Tongue (tissue), 2 donors: ENCODE measurements around the gene CCDC60. TPM values are rescaled to one million over a fixed set of nuclear protein-coding genes. Genes with fewer than 3 reads are reported as not detected.

ENCODE experiments used
- DNase-seq: peaks from one replicate; pipeline ENCODE4 v3.0.0-alpha.2; 2015
- total RNA-seq: library from RNA; depleted of rRNA; stranded (reverse); fragments of >200 nt; gene quantifications from one replicate; pipeline ENCODE4 v1.2.3, GENCODE V29; 2014

CCDC60 gene
- total RNA-seq, 1 donor from 2014 or later: 0.62 TPM

GRCh38 chr12:119544765-119545625 is 210.5 kb downstream of the CCDC60 start:
- DNase-seq: peak; percentile 87

DNA sequence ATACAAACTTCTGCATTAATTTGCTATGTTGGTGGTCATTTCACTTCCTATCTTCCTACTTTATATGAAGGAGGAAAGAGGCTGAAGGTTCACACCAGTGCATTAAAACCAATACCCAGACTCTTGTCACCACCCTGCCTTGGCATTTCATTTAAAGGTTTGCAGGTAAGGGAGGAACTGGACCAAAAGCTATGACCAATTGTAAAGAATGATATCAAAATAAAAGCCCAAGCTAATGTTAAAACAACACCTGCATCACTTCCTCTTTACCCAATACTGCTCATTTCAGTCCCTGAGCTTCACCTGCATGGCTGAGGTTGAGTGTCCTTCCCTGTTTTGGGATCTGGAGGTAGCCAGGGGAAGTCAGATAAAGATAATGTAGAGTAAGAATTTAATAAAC is 211.8 kb downstream of the CCDC60 start:
- DNase-seq: no peak

DNA sequence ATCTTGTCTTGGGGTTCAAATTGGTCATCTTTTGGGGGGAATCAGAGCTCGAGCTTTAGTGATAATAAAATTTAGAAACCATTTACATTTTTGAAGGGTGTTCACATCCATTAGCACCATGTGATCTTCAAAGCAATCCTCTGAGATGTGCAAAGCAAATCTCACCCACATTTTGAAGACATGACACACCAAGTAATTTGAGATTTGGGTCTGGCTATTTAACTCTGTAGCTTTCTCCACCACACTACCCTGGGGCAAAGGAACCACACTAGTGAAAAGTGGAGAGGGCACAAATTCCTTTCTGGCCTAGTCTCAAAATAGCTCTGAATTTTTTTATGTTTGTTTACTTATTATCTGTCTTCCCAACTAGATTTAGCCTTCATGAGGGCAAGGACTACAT is 212.5 kb downstream of the CCDC60 start:
- DNase-seq: no peak

- no peak for DNase-seq
Measured at GRCh38 chr12:119556854-119557253, 222.3 kb downstream of the CCDC60 start.

DNA sequence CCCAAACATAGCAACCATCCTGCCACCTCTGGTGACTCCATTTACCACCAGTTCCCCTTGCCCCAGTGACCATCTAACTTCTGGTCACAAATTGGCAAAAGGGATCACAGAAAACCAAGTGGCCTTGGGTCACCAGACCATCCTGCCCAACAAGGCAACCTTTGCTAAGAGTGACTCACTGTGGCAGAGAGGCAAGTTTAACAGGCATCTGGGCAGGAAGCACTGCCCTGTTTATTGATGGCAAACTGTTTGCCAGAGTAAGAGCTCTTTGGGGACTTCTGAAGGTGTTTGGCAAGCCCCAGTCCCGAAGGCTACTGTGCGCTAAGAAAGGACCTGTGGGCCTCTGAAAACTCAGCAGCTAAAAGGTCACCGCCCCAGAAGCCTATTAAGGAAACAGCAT is 230.9 kb downstream of the CCDC60 start:
- no peak for DNase-seq

GRCh38 chr12:119570771-119571170 is 236.2 kb downstream of the CCDC60 start:
- DNase-seq: no peak

DNA sequence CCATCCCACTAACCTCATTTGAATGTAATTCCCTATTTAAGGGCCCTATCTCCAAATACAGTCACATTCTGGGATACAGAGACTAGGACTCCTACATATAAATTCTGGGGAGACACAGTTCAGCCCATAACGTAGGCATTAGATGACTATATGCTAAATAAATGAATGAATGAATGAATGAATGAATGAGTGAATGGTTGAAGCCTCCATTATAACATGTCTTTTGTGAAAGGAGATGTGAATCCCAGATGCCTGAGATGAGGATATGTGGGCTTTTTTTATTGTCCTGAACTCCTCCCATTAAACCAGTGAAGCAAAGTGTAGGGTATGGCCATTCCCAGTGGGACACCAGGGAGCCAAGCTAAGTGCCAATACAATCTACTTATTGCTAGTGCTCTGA is 238.6 kb downstream of the CCDC60 start:
- no peak for DNase-seq

DNA sequence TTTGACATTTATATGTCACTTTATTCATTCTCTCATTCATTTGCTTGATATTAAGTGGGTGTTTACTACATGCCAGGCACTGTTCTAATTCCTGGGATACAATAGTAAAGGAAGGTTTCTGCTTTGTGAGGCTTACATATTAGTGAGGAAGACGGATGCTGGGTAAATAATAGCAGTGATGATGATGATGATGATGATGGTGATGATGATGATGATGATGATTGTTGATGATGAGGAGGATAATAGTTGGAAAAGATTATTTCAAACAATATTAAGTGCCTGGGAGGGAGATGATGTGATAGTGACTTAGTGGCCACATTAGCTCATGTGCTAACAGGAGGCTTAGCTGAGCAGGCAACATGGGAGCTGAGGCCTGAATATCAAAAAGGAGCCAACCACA is 239.7 kb downstream of the CCDC60 start:
- no peak for DNase-seq

DNA sequence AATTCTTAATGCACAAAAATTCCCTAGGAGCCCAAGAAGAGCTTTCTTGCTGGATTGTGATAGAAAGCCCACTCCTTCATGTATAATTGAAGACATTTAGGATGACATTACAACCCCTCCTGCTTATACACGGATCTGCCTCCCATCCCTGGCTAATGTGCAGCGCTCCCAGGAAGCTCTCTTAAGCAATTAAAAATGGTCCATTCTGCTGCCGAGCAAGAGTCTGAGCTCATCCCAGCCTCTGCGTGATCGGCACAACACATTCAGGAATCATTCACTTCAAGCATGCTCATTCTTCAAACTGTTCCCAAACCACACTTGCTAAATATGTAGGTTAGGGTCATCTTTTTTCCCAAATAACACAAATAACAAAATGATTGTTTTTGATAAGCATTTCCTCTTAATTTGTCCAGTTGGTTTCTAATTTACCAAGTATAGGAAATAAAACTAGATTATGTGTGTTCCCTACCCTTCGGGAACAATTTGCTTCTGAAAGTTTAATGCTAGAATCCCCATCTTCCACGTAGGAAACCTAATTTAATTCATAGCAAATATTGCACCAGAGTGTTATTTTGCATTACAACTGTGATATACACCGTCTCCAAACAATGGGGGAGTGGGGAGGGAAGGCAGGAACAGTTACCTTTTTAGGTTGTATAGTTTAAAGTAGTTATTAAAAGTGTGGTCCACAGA is 241.7 kb downstream of the CCDC60 start:
- DNase-seq: no peak

- no peak for DNase-seq
Measured at GRCh38 chr12:119576915-119577314, 242.4 kb downstream of the CCDC60 start.

DNA sequence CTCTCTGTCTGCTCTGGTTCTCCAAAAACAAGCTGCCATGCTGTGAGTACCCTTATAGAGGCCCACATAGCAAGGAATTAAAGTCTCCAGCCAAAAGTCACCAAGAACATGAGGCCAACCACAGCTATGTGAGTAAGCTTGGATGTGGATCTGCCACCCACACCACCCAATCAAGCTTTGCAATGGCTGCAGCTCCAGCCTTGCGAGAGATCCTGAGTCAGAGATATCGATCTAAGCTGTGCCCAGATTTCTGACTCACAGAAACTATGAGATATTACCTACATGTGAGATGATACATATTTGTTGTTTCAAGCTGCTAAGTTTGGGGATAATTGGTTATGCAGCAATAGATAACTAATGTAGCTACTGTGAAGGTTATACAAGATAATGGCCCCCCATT is 243.6 kb downstream of the CCDC60 start:
- DNase-seq: no peak

- no peak for DNase-seq
Measured at GRCh38 chr12:119589097-119589496, 254.6 kb downstream of the CCDC60 start.

DNA sequence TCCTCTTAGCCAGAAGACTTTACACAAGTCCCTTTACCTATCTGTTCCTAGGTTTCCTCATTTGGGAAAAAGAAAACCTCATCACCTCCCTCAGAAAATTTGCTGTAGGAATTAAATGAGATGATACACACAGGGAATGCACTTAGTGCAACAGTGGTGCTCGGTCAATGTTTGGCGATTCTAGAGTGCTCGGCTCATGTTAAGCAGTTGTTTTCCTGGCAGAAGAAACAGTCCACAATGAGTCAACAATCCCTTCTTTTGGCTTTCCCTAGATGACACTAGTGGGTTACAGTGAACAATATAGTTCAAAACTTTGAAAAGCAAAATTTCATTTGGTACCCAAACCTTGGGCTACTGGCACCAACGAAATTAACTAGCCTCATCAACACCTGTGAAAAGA is 255.1 kb downstream of the CCDC60 start:
- DNase-seq: no peak

Other genes starting within 250 kb of the CCDC60 start
- gene HSPB8, start 155.8 kb upstream of the CCDC60 start, total RNA-seq: 150 TPM